GM21723 (cell line): ENCODE data around the gene GPAM.
"Not testable (repeated sequence)": the region's sequence is repeated elsewhere in the genome, so short reads cannot be mapped to it uniquely, and the experiment has no call there.

ENCODE experiments used
- ATAC-seq: cut with Tn5 transposase; IDR thresholded peaks from one replicate; pipeline ENCODE4 v1.9.1; 2021; ENCODE audit warnings: mild to moderate bottlenecking, moderate library complexity; ENCODE audit not compliant: unreplicated experiment

Gene GPAM

GRCh38 chr10:112216966-112217365 is 33.4 kb upstream of the GPAM start:
- ATAC-seq = no peak

GRCh38 chr10:112216151-112216550 is 32.6 kb upstream of the GPAM start:
- no peak for ATAC-seq

- no peak for ATAC-seq
Observed at GRCh38 chr10:112215342-112215774, 31.8 kb upstream of the GPAM start.

- ATAC-seq = no peak
Observed at GRCh38 chr10:112214298-112214926, 30.8 kb upstream of the GPAM start.

- ATAC-seq = no peak
Observed at GRCh38 chr10:112213836-112214235, 30.3 kb upstream of the GPAM start.

GRCh38 chr10:112213098-112213823 is 29.7 kb upstream of the GPAM start:
- ATAC-seq = peak; percentile 59

GRCh38 chr10:112210666-112211065 is 27.1 kb upstream of the GPAM start:
- no peak for ATAC-seq

- no peak for ATAC-seq
Observed at GRCh38 chr10:112209684-112210131, 26.1 kb upstream of the GPAM start.

- ATAC-seq = no peak
Observed at GRCh38 chr10:112208997-112209396, 25.4 kb upstream of the GPAM start.

- no peak for ATAC-seq
Observed at GRCh38 chr10:112208292-112208691, 24.7 kb upstream of the GPAM start.

- peak; percentile 81 for ATAC-seq
Observed at GRCh38 chr10:112203328-112204076, 19.9 kb upstream of the GPAM start.

- ATAC-seq = peak; percentile 82
Observed at GRCh38 chr10:112202561-112203241, 19.1 kb upstream of the GPAM start.

- ATAC-seq = no peak
Observed at GRCh38 chr10:112202076-112202475, 18.5 kb upstream of the GPAM start.

- ATAC-seq = no peak
Observed at GRCh38 chr10:112201334-112201733, 17.8 kb upstream of the GPAM start.

- not testable (repeated sequence) for ATAC-seq
Observed at GRCh38 chr10:112200259-112200658, 16.7 kb upstream of the GPAM start.

- ATAC-seq = not testable (repeated sequence)
Observed at GRCh38 chr10:112197662-112198061, 14.1 kb upstream of the GPAM start.

GRCh38 chr10:112195224-112195623 is 11.7 kb upstream of the GPAM start:
- ATAC-seq = no peak

GRCh38 chr10:112191791-112192190 is 8.2 kb upstream of the GPAM start:
- no peak for ATAC-seq

GRCh38 chr10:112191041-112191590 is 7.6 kb upstream of the GPAM start:
- no peak for ATAC-seq

GRCh38 chr10:112189465-112189864 is 5.9 kb upstream of the GPAM start:
- no peak for ATAC-seq

GRCh38 chr10:112187527-112187926 is 4.0 kb upstream of the GPAM start:
- no peak for ATAC-seq
